Pancreas (tissue), 10 donors: Measurements from ENCODE around the gene GNG8. TPM values are rescaled to one million over a fixed set of nuclear protein-coding genes. Genes with fewer than 3 reads are reported as not detected.
A peak's percentile ranks its signal among the peaks of the same experiment; 100 is the strongest.

ENCODE experiments used
- ATAC-seq, 4 donors: fragments of 200-7000 bp; cut with Tn5 transposase; one replicate each; pipeline versions ENCODE4 v1.8.0 to v1.9.1; 2020; ENCODE audit warnings: mild to moderate bottlenecking in 4 of 4, moderate library complexity in 4 of 4
- DNase-seq, 6 donors: peaks; one replicate each; pipeline ENCODE4 v3.0.0-alpha.2; 2020
- FAIRE-seq: peaks from 2 replicates; lab custom pipeline; 2012; peaks lifted over from hg19 to GRCh38; lab: Jason Lieb, UNC
- H3K27ac ChIP-seq, 4 donors: fragments of 200-600 bp; sonication (generic); 1 replicate in 3 of 4; 2 replicates in 1 of 4; pipeline versions ENCODE4 v1.5.0 to v1.8.0; 2020
- H3K27me3 ChIP-seq, 4 donors: fragments of 200-600 bp; one replicate each; pipeline ENCODE4 v1.8.0; 2021
- H3K36me3 ChIP-seq, 3 donors: fragments of 200-600 bp; sonication (generic) in 1 of 3; one replicate each; pipeline versions ENCODE4 v1.5.0 to v1.8.0; 2020 to 2021
- H3K4me1 ChIP-seq, 3 donors: fragments of 200-600 bp; one replicate each; pipeline ENCODE4 v1.8.0; 2021
- H3K4me3 ChIP-seq, 4 donors: fragments of 200-600 bp; sonication (generic) in 2 of 4; one replicate each; pipeline versions ENCODE4 v1.5.0 to v1.8.0; 2020 to 2021
- H3K9me3 ChIP-seq, 4 donors: fragments of 200-600 bp; one replicate each; pipeline ENCODE4 v1.8.0; 2021
- CTCF ChIP-seq, 4 donors: fragments of 200-600 bp; sonication (generic) in 3 of 4; IDR thresholded peaks; one replicate each; pipeline versions ENCODE4 v1.5.0 to v1.8.0; 2021; ENCODE audit warnings: antibody characterized with exemption in 4 of 4
- WGBS, 2 donors: extraction: QIAGEN DNeasy Blood & Tissue Kit; methylation state at CpG; one replicate each; pipeline ENCODE4 v1.1.7; 2013; 5-methylcytosine and 5-hydroxymethylcytosine counted together
- intact Hi-C, 3 donors: fragments of 100-400 bp; cut with DNase I; formaldehyde crosslinking; loops; one replicate each; pipeline versions ENCODE4 v1.11.1 to v1.14.2; 2022
- polyA plus RNA-seq, 2 donors: library from polyadenylated mRNA; stranded (reverse); fragments of 200-250 nt; gene quantifications; one replicate each; pipeline ENCODE4 v1.2.3, GENCODE V29; 2013
- total RNA-seq, 6 donors: library from RNA; stranded (reverse); fragmentation: NEBNext Ultra II Directional in 4 of 6; extraction: Animal tissue kit (Norgen Biotek cat#: 25700) in 4 of 6; gene quantifications; one replicate each; pipeline versions ENCODE4 v1.2.1 to v1.2.4, GENCODE V29; 2021 to 2023
- donor health status: healthy with polysubstance abuse.
- donor health status: DM: no; HTN: no; CAD: no; lungs with moderate emphysema.
- donor health status: DM: no; HTN: no; CAD: no.
- donor health status: control.
- donor health status: control.
- donor health status: Bipolar disorder and iron deficiency.
- donor health status: DM: yes; HTN: yes; CAD: no.
- donor health status: DM: no; HTN: no; CAD: no.
- donor health status: DM: no; HTN: no; CAD: no.
- donor health status: DM: yes; HTN: yes; CAD: no.

Gene GNG8
- total and polyA plus RNA-seq, 8 donors, result not detected

GRCh38 chr19:46670813-46671212 lies 34.8 kb upstream of the GNG8 start:
- Histone ChIP-seq H3K9me3 (no peaks in the 10 kb centered on the region), H3K27me3 (no peaks in the 10 kb centered on the region), H3K4me1 (no peaks in the 10 kb centered on the region), H3K36me3 (peaks cover 0 to 7% (median 4%) of the 10 kb centered on the region in 3 donors), H3K4me3 (no peak overlapping the region), H3K27ac (no peak overlapping the region)
- FAIRE-seq (no peak), ATAC-seq (no peak), DNase-seq (no peak)
- intact Hi-C loops, result no loop called here
- TF ChIP-seq CTCF (IDR thresholded peaks at IDR 0.05), result no peak

GRCh38 chr19:46668662-46669061 lies 32.7 kb upstream of the GNG8 start:
- Histone ChIP-seq H3K4me1 (no peaks in the 10 kb centered on the region), H3K9me3 (no peaks in the 10 kb centered on the region), H3K27me3 (no peaks in the 10 kb centered on the region), H3K4me3 (no peak overlapping the region), H3K36me3 (no peaks in the 10 kb centered on the region), H3K27ac (no peak overlapping the region)
- no peak for ATAC-seq
- WGBS, 2 donors, result 88 to 90% methylated on average over 3 of the region's 3 CpGs
- intact Hi-C loops, result loop anchor here in 1 of 3 donors (10.0 kb wide), 1 partner anchor 144 kb away; no protein-coding TSS in a partner anchor
- no peak for TF ChIP-seq CTCF (IDR thresholded peaks at IDR 0.05)
- FAIRE-seq, result no peak
- no peak for DNase-seq

GRCh38 chr19:46665072-46665471 lies 29.1 kb upstream of the GNG8 start:
- ATAC-seq, result no peak
- no peak for DNase-seq
- Histone ChIP-seq H3K27ac (no peak overlapping the region), H3K9me3 (no peaks in the 10 kb centered on the region), H3K4me1 (peaks cover 5 to 9% (median 7%) of the 10 kb centered on the region in 3 donors), H3K27me3 (peaks cover 0 to under 1% (median 0%) of the 10 kb centered on the region in 4 donors), H3K4me3 (no peak overlapping the region), H3K36me3 (no peaks in the 10 kb centered on the region)
- intact Hi-C loops, result loop anchor here in 1 of 3 donors (10.0 kb wide), 1 partner anchor 140 kb away; no protein-coding TSS in a partner anchor
- no peak for FAIRE-seq
- 72 to 75% methylated on average over 8 of the region's 8 CpGs for WGBS, 2 donors
- no peak for TF ChIP-seq CTCF (IDR thresholded peaks at IDR 0.05)

GRCh38 chr19:46661735-46662592 lies 26.0 kb upstream of the GNG8 start:
- Histone ChIP-seq H3K9me3 (no peaks in the 10 kb centered on the region), H3K27me3 (peaks cover 0 to 8% (median 0%) of the 10 kb centered on the region in 4 donors), H3K36me3 (no peaks in the 10 kb centered on the region), H3K4me1 (peaks cover 5 to 13% (median 10%) of the 10 kb centered on the region in 3 donors), H3K4me3 (peak overlapping the region in 2 of 4 donors; percentile 10 to 39), H3K27ac (peak overlapping the region in 2 of 4 donors; percentile 56 to 59)
- TF ChIP-seq CTCF (IDR thresholded peaks at IDR 0.05), result peak; percentile 55 to 78 (median 76)
- intact Hi-C loops, result loop anchor here in 2 of 3 donors (5.0 to 10.0 kb wide), 2 partner anchors 50 to 137 kb away; no protein-coding TSS in a partner anchor
- peak; percentile 73 to 90 (median 82) for ATAC-seq
- 2 to 3% methylated on average over 19 of the region's 19 CpGs for WGBS, 2 donors
- DNase-seq, result peak; percentile 78 to 92 (median 80)
- FAIRE-seq, result no peak
